PC-9 (cell line): ENCODE data around the gene AGBL4. TPM values are rescaled to one million over a fixed set of nuclear protein-coding genes. Genes with fewer than 3 reads are reported as not detected.

Experiments
- BruUV-seq: library from RNA; stranded (reverse); fragments of 400-500 nt; replicated peaks from 2 replicates; lab custom pipeline; 2021; lab: Mats Ljungman, UMichigan
- CTCF ChIA-PET: fragments of 300-600 bp; sonication (Branson Sonifier 250); formaldehyde crosslinking; loops from one replicate; lab custom pipeline; 2022; ENCODE audit warnings: antibody characterized with exemption; lab: Charles Lee
- POLR2A ChIA-PET: fragments of 300-600 bp; sonication (Branson Sonifier 250); formaldehyde crosslinking; loops from one replicate; lab custom pipeline; 2022; ENCODE audit warnings: antibody characterized with exemption; ENCODE audit not compliant: unreplicated experiment; lab: Charles Lee
- DNase-seq, 2 experiments: peaks; one replicate each; pipeline versions ENCODE4 v3.0.0 to v3.0.0-alpha.2; 2015 to 2022; ENCODE audit warnings: mixed read lengths in 1 of 2
- H2AFZ ChIP-seq: fragments of 200-600 bp; sonication (generic); 2 replicates; pipeline ENCODE4 v1.8.1; 2017; ENCODE audit warnings: antibody characterized with exemption
- H3F3A ChIP-seq: fragments of 200-600 bp; sonication (generic); 2 replicates; pipeline ENCODE4 v1.8.1; 2017; ENCODE audit warnings: antibody characterized with exemption, mild to moderate bottlenecking, low read depth; ENCODE audit not compliant: insufficient read depth
- H3K27ac ChIP-seq: fragments of 200-600 bp; sonication (generic); 2 replicates; pipeline ENCODE4 v1.6.1; 2016; ENCODE audit warnings: mixed run types
- H3K27me3 ChIP-seq: fragments of 200-600 bp; sonication (generic); 2 replicates; pipeline ENCODE4 v1.6.1; 2016; ENCODE audit warnings: low read depth, mixed run types; ENCODE audit not compliant: insufficient read depth
- H3K36me3 ChIP-seq: fragments of 200-600 bp; sonication (generic); 2 replicates; pipeline ENCODE4 v1.6.1; 2016; ENCODE audit warnings: low read depth, mixed run types
- H3K4me1 ChIP-seq: fragments of 200-600 bp; sonication (generic); replicated peaks from 2 replicates; pipeline ENCODE4 v1.6.1; 2016; ENCODE audit warnings: mixed run types; ENCODE audit not compliant: insufficient read depth
- H3K4me2 ChIP-seq: fragments of 200-600 bp; sonication (generic); 2 replicates; pipeline ENCODE4 v1.6.1; 2017; ENCODE audit warnings: mixed run types
- H3K4me3 ChIP-seq: fragments of 200-600 bp; sonication (generic); 2 replicates; pipeline ENCODE4 v1.6.1; 2016; ENCODE audit warnings: mixed run types
- H3K79me2 ChIP-seq: fragments of 200-600 bp; sonication (generic); 2 replicates; pipeline ENCODE4 v1.6.1; 2017; ENCODE audit warnings: low read depth, mixed run types
- H3K9me2 ChIP-seq: fragments of 200-600 bp; sonication (generic); 2 replicates; pipeline ENCODE4 v1.8.1; 2017; ENCODE audit warnings: mild to moderate bottlenecking; ENCODE audit not compliant: insufficient read depth
- H3K9me3 ChIP-seq: fragments of 200-600 bp; sonication (generic); 2 replicates; pipeline ENCODE4 v1.8.1; 2016; ENCODE audit warnings: low read depth; ENCODE audit not compliant: insufficient read depth
- H4K20me1 ChIP-seq: fragments of 200-600 bp; sonication (generic); 2 replicates; pipeline ENCODE4 v1.8.1; 2017; ENCODE audit not compliant: insufficient read depth
- EZH2 ChIP-seq: fragments of 200-600 bp; sonication (generic); IDR thresholded peaks from 2 replicates; pipeline ENCODE4 v1.8.0; 2017; ENCODE audit warnings: antibody characterized with exemption, low read depth
- intact Hi-C: fragments of 100-400 bp; cut with micrococcal nuclease; formaldehyde crosslinking; loops from one replicate; pipeline ENCODE4 v1.10.0; 2022; ENCODE audit not compliant: unreplicated experiment
- total RNA-seq: library from RNA; stranded (reverse); gene quantifications from 2 replicates; pipeline ENCODE4 v1.2.3, GENCODE V29; 2021
- TF ChIP-seq, protein P1 (sequence below): fragments of 200-600 bp; sonication (generic); conservative IDR thresholded peaks from 2 replicates; pipeline ENCODE4 v1.6.1; 2017; ENCODE audit warnings: mixed run types, antibody characterized with exemption, mild to moderate bottlenecking, moderate library complexity

Gene AGBL4
- total RNA-seq, 1 experiment from 2014 or later = not detected

DNA sequence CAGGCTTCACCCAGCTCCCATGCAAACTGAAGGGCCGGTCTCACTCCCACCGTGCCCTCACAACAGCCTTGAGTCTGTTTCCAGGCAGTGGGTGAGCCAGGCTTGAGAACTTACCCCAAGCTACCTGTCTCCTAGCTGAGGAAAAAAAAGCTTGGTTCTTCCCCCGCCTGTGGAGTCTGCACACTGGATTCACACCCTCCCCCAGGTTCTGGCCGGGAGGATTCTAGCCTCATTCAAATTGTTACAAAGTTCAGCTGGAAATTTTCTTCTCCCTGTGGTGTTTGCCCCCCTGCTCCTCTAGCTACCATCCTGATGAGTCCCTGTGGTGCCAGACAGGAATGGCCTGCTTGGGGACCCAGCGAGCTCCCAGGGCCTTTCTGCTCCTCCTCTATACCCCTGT is 471.7 kb downstream of the AGBL4 start:
- H3K9me3 ChIP-seq = no peaks in the 10 kb centered on the region
- ChIA-PET CTCF (no interaction called here), POLR2A (no interaction called here)
- no peak overlapping the region for H3K27ac ChIP-seq
- no peaks in the 10 kb centered on the region for H3K4me1 ChIP-seq
- DNase-seq = no peak
- no peak overlapping the region for H2AFZ ChIP-seq
- H3K36me3 ChIP-seq = no peaks in the 10 kb centered on the region
- H3F3A ChIP-seq = no peaks in the 10 kb centered on the region
- intact Hi-C loops = no loop called here
- no TSS peak for BruUV-seq
- no peak for TF ChIP-seq EZH2
- TF ChIP-seq, protein P1, sequence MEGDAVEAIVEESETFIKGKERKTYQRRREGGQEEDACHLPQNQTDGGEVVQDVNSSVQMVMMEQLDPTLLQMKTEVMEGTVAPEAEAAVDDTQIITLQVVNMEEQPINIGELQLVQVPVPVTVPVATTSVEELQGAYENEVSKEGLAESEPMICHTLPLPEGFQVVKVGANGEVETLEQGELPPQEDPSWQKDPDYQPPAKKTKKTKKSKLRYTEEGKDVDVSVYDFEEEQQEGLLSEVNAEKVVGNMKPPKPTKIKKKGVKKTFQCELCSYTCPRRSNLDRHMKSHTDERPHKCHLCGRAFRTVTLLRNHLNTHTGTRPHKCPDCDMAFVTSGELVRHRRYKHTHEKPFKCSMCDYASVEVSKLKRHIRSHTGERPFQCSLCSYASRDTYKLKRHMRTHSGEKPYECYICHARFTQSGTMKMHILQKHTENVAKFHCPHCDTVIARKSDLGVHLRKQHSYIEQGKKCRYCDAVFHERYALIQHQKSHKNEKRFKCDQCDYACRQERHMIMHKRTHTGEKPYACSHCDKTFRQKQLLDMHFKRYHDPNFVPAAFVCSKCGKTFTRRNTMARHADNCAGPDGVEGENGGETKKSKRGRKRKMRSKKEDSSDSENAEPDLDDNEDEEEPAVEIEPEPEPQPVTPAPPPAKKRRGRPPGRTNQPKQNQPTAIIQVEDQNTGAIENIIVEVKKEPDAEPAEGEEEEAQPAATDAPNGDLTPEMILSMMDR = no peak
- no peaks in the 10 kb centered on the region for H4K20me1 ChIP-seq
- no peaks in the 10 kb centered on the region for H3K79me2 ChIP-seq
- no peak overlapping the region for H3K4me2 ChIP-seq
- no peaks in the 10 kb centered on the region for H3K27me3 ChIP-seq
- no peak overlapping the region for H3K4me3 ChIP-seq
- no peaks in the 10 kb centered on the region for H3K9me2 ChIP-seq

DNA sequence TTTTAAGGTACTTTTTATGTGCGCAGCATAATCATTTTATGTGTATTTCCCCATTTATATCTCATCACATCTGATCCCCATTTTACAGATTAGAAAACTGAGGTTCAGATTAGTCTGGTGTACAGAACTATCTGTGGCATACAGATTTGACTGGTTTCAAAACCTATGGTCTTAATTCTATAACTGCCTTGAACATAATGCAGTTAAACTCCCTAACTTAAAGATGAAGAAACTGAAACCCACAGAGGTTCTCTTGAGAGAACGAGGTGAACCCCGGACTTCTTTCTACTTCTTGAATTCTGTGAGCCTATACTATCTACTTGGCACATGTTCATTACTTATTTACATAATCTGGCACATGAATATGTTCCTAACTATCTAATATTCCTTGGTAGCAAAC is 479.1 kb downstream of the AGBL4 start:
- TF ChIP-seq EZH2 = no peak
- TF ChIP-seq, protein P1 = no peak
- Histone ChIP-seq H3K36me3 (no peaks in the 10 kb centered on the region), H3K9me3 (no peaks in the 10 kb centered on the region), H3F3A (no peaks in the 10 kb centered on the region), H2AFZ (no peak overlapping the region), H3K79me2 (no peaks in the 10 kb centered on the region), H3K4me3 (no peak overlapping the region), H3K4me2 (no peak overlapping the region), H3K27ac (no peak overlapping the region), H3K27me3 (no peaks in the 10 kb centered on the region), H3K9me2 (no peaks in the 10 kb centered on the region), H4K20me1 (no peaks in the 10 kb centered on the region), H3K4me1 (no peaks in the 10 kb centered on the region)
- ChIA-PET POLR2A (no interaction called here), CTCF (no interaction called here)
- intact Hi-C loops = no loop called here
- DNase-seq = no peak
- no TSS peak for BruUV-seq

DNA sequence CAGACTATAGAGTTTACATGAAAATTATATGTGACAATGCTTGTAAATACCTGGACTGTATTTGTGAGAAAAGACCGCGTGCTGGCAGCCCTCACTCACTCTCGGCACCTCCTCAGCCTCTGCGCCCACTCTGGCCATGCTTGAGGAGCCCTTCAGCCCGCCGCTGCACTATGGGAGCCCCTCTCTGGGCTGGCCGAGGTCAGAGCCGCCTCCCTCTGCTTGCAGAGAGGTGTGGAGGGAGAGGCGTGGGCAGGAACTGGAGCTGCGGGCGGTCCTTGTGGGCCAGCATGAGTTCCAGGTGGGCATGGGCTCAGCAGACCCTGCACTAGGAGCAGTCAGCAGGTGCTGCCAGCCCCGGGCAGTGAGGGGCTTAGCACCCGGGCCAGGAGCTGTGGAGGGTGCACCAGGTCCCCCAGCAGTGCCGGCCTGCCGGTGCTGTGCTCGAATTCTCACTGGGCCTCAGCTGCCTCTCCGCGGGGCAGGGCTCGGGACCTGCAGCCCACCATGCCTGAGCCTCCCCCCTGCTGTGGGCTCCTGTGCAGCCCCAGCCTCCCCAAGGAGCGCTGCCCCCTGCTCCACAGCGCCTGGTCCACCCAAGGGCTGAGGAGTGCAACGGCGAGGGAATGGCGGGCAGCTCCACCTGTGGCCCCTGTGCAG is 482.5 kb downstream of the AGBL4 start:
- no peaks in the 10 kb centered on the region for H3F3A ChIP-seq
- no peak overlapping the region for H3K4me3 ChIP-seq
- H3K79me2 ChIP-seq = no peaks in the 10 kb centered on the region
- no peak overlapping the region for H3K4me2 ChIP-seq
- intact Hi-C loops = no loop called here
- no peaks in the 10 kb centered on the region for H3K4me1 ChIP-seq
- CTCF ChIA-PET = no interaction called here
- H3K9me2 ChIP-seq = no peaks in the 10 kb centered on the region
- no peak for DNase-seq
- no peak overlapping the region for H3K27ac ChIP-seq
- TF ChIP-seq, protein P1 = no peak
- no peak for TF ChIP-seq EZH2
- H4K20me1 ChIP-seq = no peaks in the 10 kb centered on the region
- H3K27me3 ChIP-seq = no peaks in the 10 kb centered on the region
- H3K9me3 ChIP-seq = no peaks in the 10 kb centered on the region
- H2AFZ ChIP-seq = no peak overlapping the region
- no TSS peak for BruUV-seq
- POLR2A ChIA-PET = no interaction called here
- no peaks in the 10 kb centered on the region for H3K36me3 ChIP-seq
